HL-60 (cell line): Measurements from ENCODE around the gene SENP7.

Experiments
- DNase-seq, 2 experiments: peaks; one replicate each; pipeline ENCODE4 v3.0.0-alpha.2; 2010 to 2020; ENCODE audit warnings: low read depth in 1 of 2, low spot score in 1 of 2
- H3K27ac ChIP-seq: fragments of 250-450 bp; sonication (Bioruptor Pico); replicated peaks from 2 replicates; pipeline ENCODE4 v1.5.1; 2020; ENCODE audit warnings: mild to moderate bottlenecking, moderate library complexity
- H3K27me3 ChIP-seq: fragments of 250-450 bp; sonication (Bioruptor Pico); 2 replicates; pipeline ENCODE4 v1.5.1; 2021; ENCODE audit warnings: mild to moderate bottlenecking, moderate library complexity; ENCODE audit not compliant: insufficient read depth, poor library complexity, severe bottlenecking
- H3K4me3 ChIP-seq: replicated peaks from 2 replicates; pipeline ENCODE4 v1.5.1; 2011; ENCODE audit warnings: mild to moderate bottlenecking, control low read depth, low read length; ENCODE audit not compliant: insufficient read depth
- GABPA ChIP-seq: IDR thresholded peaks from 2 replicates; pipeline ENCODE4 v1.6.1; 2012; ENCODE audit warnings: low read depth
- POLR2AphosphoS5 ChIP-seq: IDR thresholded peaks from 2 replicates; pipeline ENCODE4 v1.6.1; 2012; ENCODE audit warnings: low read depth
- SPI1 ChIP-seq: IDR thresholded peaks from 2 replicates; pipeline ENCODE4 v1.6.1; 2012; ENCODE audit warnings: low read depth, mild to moderate bottlenecking, borderline replicate concordance
- TF ChIP-seq, protein P1 (sequence below): IDR thresholded peaks from one replicate; pipeline ENCODE4 v1.5.1; 2011; ENCODE audit warnings: low read length, control low read depth, inconsistent platforms; ENCODE audit not compliant: insufficient read depth
- TF ChIP-seq, protein P2 (sequence below): IDR thresholded peaks from 2 replicates; pipeline ENCODE4 v1.6.1; 2012; ENCODE audit warnings: low read depth; ENCODE audit not compliant: insufficient replicate concordance

The SENP7 gene

DNA sequence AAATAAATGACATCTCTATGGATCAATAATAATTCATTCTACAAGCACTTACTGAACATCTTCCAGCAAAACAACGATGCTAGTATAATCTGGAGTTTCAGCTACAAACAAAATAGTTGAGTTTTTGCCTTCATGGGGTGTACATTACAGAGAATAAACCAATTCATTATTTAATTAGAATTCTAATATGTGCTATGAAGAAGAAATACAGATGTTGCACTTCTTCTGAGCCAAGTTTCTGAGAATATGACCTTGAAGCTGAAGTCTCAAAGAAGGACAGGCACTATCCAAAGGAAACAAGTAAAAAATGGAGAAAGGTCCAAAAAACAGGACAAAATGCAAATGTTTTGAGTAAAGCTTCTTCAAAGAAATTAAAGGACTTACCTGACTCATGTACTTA, 94.2 kb downstream of the SENP7 start:
- DNase-seq = no peak
- no peaks in the 10 kb centered on the region for H3K27me3 ChIP-seq
- no peak overlapping the region for H3K27ac ChIP-seq
- no peak overlapping the region for H3K4me3 ChIP-seq
- TF ChIP-seq, protein P1, sequence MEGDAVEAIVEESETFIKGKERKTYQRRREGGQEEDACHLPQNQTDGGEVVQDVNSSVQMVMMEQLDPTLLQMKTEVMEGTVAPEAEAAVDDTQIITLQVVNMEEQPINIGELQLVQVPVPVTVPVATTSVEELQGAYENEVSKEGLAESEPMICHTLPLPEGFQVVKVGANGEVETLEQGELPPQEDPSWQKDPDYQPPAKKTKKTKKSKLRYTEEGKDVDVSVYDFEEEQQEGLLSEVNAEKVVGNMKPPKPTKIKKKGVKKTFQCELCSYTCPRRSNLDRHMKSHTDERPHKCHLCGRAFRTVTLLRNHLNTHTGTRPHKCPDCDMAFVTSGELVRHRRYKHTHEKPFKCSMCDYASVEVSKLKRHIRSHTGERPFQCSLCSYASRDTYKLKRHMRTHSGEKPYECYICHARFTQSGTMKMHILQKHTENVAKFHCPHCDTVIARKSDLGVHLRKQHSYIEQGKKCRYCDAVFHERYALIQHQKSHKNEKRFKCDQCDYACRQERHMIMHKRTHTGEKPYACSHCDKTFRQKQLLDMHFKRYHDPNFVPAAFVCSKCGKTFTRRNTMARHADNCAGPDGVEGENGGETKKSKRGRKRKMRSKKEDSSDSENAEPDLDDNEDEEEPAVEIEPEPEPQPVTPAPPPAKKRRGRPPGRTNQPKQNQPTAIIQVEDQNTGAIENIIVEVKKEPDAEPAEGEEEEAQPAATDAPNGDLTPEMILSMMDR = no peak
- TF ChIP-seq, protein P2, sequence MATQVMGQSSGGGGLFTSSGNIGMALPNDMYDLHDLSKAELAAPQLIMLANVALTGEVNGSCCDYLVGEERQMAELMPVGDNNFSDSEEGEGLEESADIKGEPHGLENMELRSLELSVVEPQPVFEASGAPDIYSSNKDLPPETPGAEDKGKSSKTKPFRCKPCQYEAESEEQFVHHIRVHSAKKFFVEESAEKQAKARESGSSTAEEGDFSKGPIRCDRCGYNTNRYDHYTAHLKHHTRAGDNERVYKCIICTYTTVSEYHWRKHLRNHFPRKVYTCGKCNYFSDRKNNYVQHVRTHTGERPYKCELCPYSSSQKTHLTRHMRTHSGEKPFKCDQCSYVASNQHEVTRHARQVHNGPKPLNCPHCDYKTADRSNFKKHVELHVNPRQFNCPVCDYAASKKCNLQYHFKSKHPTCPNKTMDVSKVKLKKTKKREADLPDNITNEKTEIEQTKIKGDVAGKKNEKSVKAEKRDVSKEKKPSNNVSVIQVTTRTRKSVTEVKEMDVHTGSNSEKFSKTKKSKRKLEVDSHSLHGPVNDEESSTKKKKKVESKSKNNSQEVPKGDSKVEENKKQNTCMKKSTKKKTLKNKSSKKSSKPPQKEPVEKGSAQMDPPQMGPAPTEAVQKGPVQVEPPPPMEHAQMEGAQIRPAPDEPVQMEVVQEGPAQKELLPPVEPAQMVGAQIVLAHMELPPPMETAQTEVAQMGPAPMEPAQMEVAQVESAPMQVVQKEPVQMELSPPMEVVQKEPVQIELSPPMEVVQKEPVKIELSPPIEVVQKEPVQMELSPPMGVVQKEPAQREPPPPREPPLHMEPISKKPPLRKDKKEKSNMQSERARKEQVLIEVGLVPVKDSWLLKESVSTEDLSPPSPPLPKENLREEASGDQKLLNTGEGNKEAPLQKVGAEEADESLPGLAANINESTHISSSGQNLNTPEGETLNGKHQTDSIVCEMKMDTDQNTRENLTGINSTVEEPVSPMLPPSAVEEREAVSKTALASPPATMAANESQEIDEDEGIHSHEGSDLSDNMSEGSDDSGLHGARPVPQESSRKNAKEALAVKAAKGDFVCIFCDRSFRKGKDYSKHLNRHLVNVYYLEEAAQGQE = no peak
- TF ChIP-seq POLR2AphosphoS5 (no peak), GABPA (no peak), SPI1 (no peak)

GRCh38 chr3:101414121-101414520, 98.9 kb downstream of the SENP7 start:
- TF ChIP-seq POLR2AphosphoS5 = no peak
- no peak for TF ChIP-seq SPI1
- TF ChIP-seq, protein P1 = no peak
- TF ChIP-seq GABPA = no peak
- TF ChIP-seq, protein P2 = no peak
- H3K4me3 ChIP-seq = no peak overlapping the region
- no peak overlapping the region for H3K27ac ChIP-seq
- no peak for DNase-seq
- no peaks in the 10 kb centered on the region for H3K27me3 ChIP-seq

- H3K27me3 ChIP-seq = no peaks in the 10 kb centered on the region
- TF ChIP-seq, protein P2 = no peak
- TF ChIP-seq POLR2AphosphoS5 = no peak
- TF ChIP-seq GABPA = no peak
- TF ChIP-seq, protein P1 = no peak
- no peak for TF ChIP-seq SPI1
- DNase-seq = no peak
- H3K27ac ChIP-seq = no peak overlapping the region
- no peak overlapping the region for H3K4me3 ChIP-seq
Measured at GRCh38 chr3:101413656-101414055, 99.4 kb downstream of the SENP7 start.
